GM12801 (cell line): ENCODE data around the gene DDX10.

Source experiments
- CTCF ChIP-seq: IDR thresholded peaks from one replicate; pipeline ENCODE4 v1.5.1; 2011; ENCODE audit warnings: control low read depth; ENCODE audit not compliant: insufficient read length; ENCODE audit errors: extremely low read depth

DDX10 gene

GRCh38 chr11:108870373-108871020, 205.6 kb downstream of the DDX10 start:
- no peak for TF ChIP-seq CTCF

GRCh38 chr11:108871152-108871551, 206.3 kb downstream of the DDX10 start:
- no peak for TF ChIP-seq CTCF

- TF ChIP-seq CTCF, result no peak
Observed at GRCh38 chr11:108871867-108872266, 207.0 kb downstream of the DDX10 start.

DNA sequence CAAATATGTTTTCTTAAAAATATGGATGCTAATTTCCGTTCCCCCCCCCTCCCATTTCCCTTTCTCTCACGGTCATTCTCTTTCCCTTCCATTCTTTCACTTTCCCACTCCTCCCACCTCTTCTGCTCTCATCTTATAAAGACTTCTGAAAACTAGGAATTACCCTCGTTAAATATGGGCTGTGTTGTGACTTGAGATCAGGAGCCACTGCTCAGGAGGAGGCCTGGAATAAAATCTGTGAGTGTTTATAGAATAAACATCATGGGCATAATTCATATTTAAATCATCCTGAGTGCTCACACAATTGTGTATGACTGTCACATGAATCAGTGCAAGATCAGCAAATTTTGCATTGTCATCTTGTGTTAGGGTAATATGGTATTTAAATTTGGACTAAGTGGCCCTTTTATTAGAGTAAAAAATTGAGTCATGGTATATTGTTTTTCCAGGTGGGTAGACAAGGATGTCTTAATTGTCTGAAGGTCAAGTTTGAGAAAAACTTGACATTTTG, 208.0 kb downstream of the DDX10 start:
- TF ChIP-seq CTCF, result no peak

DNA sequence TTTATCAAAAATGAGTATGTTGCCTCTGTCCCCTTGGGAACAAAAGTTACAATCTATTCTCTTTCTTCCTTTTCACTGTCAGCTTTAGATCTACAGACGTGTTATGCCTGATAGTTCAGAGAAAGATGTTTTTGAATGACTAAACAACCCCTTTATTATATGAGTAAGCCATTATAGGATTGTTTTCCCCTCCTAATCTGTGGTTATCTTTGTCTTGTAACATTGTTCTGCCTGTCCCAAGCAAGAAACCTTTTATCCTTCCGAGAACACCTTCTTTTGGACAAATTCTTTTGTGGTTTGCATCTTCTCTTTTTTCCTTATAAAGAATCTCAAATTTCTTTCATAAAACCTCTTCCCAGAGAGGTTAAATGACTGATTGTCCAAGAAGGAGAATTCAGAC, 208.4 kb downstream of the DDX10 start:
- no peak for TF ChIP-seq CTCF

DNA sequence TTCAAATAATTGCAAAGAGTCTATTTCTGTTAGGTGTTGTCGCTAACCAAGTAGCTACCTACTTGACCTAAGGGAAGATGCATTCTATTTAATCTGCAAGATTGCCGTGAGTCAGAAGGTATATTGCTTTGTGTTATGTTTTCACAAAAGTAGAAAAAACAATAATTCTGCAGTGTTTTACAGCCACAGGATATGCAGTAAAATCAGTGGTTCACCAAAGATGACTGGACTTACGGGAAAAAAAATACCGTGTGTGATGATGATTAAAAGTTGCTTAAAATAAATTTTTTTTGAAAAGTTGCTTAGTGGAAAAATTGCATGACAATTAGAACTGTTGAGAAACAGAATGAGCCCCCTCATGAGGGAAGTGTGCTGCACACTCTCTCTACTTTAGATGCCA, 209.1 kb downstream of the DDX10 start:
- no peak for TF ChIP-seq CTCF

- TF ChIP-seq CTCF, result no peak
Observed at GRCh38 chr11:108875134-108875533, 210.3 kb downstream of the DDX10 start.
